ENCODE data around the gene ZMIZ1. TPM values are rescaled to one million over a fixed set of nuclear protein-coding genes. Genes with fewer than 3 reads are reported as not detected.

ZMIZ1 gene
- total RNA-seq, 1 experiment from 2014 or later = 28.4 TPM

DNA sequence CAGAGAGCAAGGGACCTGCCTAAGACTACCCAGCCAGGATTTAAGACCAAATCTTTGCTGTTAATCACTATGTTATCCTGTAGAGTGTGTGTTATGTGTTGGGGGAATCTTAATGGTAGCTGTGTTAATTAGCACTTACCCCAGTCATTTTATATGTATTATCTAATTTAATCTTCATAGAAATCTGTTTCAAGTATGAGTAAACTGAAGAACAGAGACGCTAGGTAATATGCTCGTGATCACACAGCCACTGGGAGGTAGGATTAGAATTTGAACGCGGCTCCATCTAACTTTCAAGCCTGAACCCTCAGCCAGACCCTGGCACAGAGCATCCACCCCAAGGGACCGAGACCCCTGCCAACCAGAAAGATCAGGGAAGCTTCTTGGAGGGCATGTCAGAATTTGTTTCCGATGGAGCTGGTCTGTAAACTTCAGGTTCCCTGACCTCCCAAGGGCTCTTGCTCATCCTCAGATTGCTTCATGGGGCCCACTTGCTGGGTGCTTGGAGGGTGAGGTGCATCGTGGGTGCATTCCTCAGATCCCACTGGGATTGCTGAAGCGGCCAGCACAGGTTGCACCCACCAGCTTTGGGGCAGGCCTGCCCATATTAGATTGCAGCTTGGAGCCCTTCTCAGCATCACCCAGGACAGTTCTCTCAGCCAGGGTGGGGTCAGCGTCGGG lies 105.0 kb downstream of the ZMIZ1 start (continued):
- TF ChIP-seq SP1 (IDR thresholded peaks at IDR 0.05; ENCODE audit: low read depth) (no peak), SRF (IDR thresholded peaks at IDR 0.05; ENCODE audit: low read depth) (no peak), JUND (IDR thresholded peaks at IDR 0.05) (no peak), ZNF274 (IDR thresholded peaks at IDR 0.05; ENCODE audit: low read depth, low read length) (no peak)

DNA sequence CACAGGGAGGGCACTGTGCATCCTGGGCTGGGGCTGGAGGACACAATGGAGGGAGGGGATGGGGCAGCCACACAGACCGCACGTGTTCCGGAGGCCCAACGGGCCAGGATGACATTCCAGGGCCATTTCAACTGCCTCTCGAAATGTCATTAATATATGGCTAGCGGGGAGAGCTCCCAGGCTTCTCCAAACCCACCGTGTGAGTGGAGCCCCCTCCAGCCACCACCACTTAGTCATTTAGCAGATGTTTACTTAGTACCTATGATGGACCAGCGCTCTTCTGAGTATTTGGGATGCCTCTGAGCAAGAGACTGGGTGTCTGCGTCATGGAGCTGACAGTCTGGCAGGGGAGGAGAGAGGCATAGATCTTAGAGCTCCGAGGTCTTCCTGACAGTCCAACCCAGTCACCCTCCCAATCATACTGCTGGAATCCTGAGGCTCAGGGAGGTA lies 107.3 kb downstream of the ZMIZ1 start:
- Histone ChIP-seq H3K4me3 (replicated peaks in 1 of 2; ENCODE audit: low read depth in 1 of 2, low read length in 2 of 2) (no peak overlapping the region), H3K4me1 (ENCODE audit: control insufficient read depth in 1 of 2, insufficient read depth in 2 of 2, low read length in 2 of 2) (peaks cover 12 to 37% of the 10 kb centered on the region in 2 experiments), H3K9me3 (ENCODE audit: control insufficient read depth in 1 of 2, insufficient read depth in 1 of 2, low read depth in 1 of 2, low read length in 2 of 2) (no peaks in the 10 kb centered on the region), H2AFZ (ENCODE audit: low read depth, low read length, poor library complexity, severe bottlenecking) (no peak overlapping the region), H4K20me1 (ENCODE audit: insufficient read depth) (no peaks in the 10 kb centered on the region), H3K9ac (ENCODE audit: low read length) (no peak overlapping the region), H3K9me2 (ENCODE audit: insufficient read depth) (no peaks in the 10 kb centered on the region), H3K36me3 (ENCODE audit: control insufficient read depth in 1 of 2, insufficient read depth in 2 of 2, low read length in 2 of 2) (no peaks in the 10 kb centered on the region), H3K4me2 (ENCODE audit: low read length) (no peak overlapping the region), H3K27me3 (ENCODE audit: insufficient read depth, low read length) (no peaks in the 10 kb centered on the region), H3K79me2 (ENCODE audit: insufficient read depth, low read length) (no peaks in the 10 kb centered on the region), H3K27ac (ENCODE audit: low read depth, low read length) (no peak overlapping the region)
- intact Hi-C loops (cut with micrococcal nuclease) = no loop called here
- ChIA-PET POLR2A (no interaction called here), RAD21 (ENCODE audit: low non-redundant PET in 1 of 2, low total read pairs in 2 of 2, uncharacterized antibody in 2 of 2, unreplicated experiment in 2 of 2) (no interaction called here), CTCF (no interaction called here)
- ATAC-seq = no peak
- no peak for TF ChIP-seq ZFX (IDR thresholded peaks at IDR 0.05)
- no peak for TF ChIP-seq YY1 (IDR thresholded peaks at IDR 0.05; ENCODE audit: extremely low read depth, insufficient replicate concordance, low read depth, low read length)
- TF ChIP-seq, protein P1, sequence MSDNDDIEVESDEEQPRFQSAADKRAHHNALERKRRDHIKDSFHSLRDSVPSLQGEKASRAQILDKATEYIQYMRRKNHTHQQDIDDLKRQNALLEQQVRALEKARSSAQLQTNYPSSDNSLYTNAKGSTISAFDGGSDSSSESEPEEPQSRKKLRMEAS (IDR thresholded peaks at IDR 0.05) = no peak
- no peak for TF ChIP-seq CTCF (IDR thresholded peaks at IDR 0.05 in 2 of 3, conservative IDR thresholded peaks at IDR 0.05 in 1 of 3; ENCODE audit: borderline replicate concordance in 1 of 3, insufficient read depth in 1 of 3, low read depth in 2 of 3, low read length in 2 of 3)
- TF ChIP-seq RAD21 (IDR thresholded peaks at IDR 0.05; ENCODE audit: low read depth) = no peak
- TF ChIP-seq, protein P2, sequence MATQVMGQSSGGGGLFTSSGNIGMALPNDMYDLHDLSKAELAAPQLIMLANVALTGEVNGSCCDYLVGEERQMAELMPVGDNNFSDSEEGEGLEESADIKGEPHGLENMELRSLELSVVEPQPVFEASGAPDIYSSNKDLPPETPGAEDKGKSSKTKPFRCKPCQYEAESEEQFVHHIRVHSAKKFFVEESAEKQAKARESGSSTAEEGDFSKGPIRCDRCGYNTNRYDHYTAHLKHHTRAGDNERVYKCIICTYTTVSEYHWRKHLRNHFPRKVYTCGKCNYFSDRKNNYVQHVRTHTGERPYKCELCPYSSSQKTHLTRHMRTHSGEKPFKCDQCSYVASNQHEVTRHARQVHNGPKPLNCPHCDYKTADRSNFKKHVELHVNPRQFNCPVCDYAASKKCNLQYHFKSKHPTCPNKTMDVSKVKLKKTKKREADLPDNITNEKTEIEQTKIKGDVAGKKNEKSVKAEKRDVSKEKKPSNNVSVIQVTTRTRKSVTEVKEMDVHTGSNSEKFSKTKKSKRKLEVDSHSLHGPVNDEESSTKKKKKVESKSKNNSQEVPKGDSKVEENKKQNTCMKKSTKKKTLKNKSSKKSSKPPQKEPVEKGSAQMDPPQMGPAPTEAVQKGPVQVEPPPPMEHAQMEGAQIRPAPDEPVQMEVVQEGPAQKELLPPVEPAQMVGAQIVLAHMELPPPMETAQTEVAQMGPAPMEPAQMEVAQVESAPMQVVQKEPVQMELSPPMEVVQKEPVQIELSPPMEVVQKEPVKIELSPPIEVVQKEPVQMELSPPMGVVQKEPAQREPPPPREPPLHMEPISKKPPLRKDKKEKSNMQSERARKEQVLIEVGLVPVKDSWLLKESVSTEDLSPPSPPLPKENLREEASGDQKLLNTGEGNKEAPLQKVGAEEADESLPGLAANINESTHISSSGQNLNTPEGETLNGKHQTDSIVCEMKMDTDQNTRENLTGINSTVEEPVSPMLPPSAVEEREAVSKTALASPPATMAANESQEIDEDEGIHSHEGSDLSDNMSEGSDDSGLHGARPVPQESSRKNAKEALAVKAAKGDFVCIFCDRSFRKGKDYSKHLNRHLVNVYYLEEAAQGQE (IDR thresholded peaks at IDR 0.05; ENCODE audit: low read depth) = no peak
- TF ChIP-seq POLR2AphosphoS5 (IDR thresholded peaks at IDR 0.05; ENCODE audit: low read depth, low read length) = no peak
- TF ChIP-seq SIN3A (IDR thresholded peaks at IDR 0.05; ENCODE audit: low read depth) = no peak
- no peak for TF ChIP-seq EGR1 (IDR thresholded peaks at IDR 0.05; ENCODE audit: low read depth)
- TF ChIP-seq EZH2 (IDR thresholded peaks at IDR 0.05) = no peak
- no peak for TF ChIP-seq EZH2phosphoT487 (IDR thresholded peaks at IDR 0.05; ENCODE audit: borderline replicate concordance)
- no peak for DNase-seq (ENCODE audit: low read depth, low spot score)
- no TSS peak for BruUV-seq (replicated peaks)
